Measurements from ENCODE around the gene ERAP2.

- TF ChIP-seq, protein P1, sequence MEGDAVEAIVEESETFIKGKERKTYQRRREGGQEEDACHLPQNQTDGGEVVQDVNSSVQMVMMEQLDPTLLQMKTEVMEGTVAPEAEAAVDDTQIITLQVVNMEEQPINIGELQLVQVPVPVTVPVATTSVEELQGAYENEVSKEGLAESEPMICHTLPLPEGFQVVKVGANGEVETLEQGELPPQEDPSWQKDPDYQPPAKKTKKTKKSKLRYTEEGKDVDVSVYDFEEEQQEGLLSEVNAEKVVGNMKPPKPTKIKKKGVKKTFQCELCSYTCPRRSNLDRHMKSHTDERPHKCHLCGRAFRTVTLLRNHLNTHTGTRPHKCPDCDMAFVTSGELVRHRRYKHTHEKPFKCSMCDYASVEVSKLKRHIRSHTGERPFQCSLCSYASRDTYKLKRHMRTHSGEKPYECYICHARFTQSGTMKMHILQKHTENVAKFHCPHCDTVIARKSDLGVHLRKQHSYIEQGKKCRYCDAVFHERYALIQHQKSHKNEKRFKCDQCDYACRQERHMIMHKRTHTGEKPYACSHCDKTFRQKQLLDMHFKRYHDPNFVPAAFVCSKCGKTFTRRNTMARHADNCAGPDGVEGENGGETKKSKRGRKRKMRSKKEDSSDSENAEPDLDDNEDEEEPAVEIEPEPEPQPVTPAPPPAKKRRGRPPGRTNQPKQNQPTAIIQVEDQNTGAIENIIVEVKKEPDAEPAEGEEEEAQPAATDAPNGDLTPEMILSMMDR (IDR thresholded peaks at IDR 0.05) = peak; percentile 82 to 94 (median 90)
- TF ChIP-seq POLR2A (IDR thresholded peaks at IDR 0.05) = no peak
These were observed 7.5 kb upstream of the ERAP2 start for GRCh38 chr5:96868603-96869371.

All from heart left ventricle (tissue), 13 donors.